ENCODE measurements around the gene GPBAR1.
A peak's percentile ranks its signal among the peaks of the same experiment; 100 is the strongest.

DNA sequence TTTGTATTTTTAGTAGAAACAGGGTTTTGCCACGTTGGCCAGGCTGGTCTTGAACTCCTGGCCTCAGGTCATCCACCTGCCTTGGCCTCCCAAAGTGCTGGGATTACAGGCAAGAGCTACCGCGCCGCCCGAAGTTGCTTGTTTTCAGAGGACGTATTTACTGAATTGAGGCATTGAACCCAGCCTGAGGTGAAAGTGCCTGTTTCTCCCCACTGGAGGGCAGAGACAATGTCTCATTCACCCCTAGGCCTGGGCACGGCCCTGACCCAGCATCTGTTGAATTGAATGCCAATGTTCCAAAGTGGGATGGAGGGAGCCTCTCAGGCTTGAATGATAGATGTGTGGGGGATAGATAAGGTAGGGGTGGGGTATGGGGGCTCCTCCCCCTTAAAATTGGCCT is 36.0 kb downstream of the GPBAR1 start:
- TF ChIP-seq CTCF (conservative IDR thresholded peaks at IDR 0.05; ENCODE audit: low read depth in 2 of 2) (peak; percentile 12 to 21; a peak in 1 of 4 replicates), POLR2AphosphoS5 (IDR thresholded peaks at IDR 0.05; ENCODE audit: low read depth) (no peak), EZH2 (IDR thresholded peaks at IDR 0.05; ENCODE audit: low read depth, unreplicated experiment) (no peak)
